Measurements from ENCODE around the gene RPL37.

DNA sequence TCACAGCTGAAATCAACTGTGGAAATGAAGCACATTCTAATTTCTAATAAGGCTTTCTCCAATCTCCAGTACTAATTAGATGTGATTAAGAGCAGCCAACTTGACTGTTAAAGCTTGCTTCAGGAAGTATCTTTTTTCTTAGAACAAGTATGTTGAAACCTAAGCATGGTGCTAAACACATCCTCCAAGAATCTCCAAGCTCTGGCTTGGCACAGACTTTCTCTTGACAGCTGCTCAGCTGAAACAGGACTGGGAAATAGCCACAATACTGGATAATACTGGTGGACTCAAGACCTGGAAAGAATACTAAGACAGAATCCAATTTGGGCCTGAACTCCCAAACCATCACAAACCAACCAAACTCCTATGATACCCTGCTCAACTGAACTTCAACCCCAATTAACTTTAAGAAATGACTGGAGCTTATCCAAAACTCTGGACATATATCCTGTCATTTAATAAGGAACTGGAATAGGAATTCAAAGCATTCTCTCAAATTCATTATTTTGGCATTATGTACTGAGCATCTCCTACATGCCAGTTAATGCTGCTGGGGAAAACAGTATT is 53.1 kb downstream of the RPL37 start:
- TF ChIP-seq, protein P1, sequence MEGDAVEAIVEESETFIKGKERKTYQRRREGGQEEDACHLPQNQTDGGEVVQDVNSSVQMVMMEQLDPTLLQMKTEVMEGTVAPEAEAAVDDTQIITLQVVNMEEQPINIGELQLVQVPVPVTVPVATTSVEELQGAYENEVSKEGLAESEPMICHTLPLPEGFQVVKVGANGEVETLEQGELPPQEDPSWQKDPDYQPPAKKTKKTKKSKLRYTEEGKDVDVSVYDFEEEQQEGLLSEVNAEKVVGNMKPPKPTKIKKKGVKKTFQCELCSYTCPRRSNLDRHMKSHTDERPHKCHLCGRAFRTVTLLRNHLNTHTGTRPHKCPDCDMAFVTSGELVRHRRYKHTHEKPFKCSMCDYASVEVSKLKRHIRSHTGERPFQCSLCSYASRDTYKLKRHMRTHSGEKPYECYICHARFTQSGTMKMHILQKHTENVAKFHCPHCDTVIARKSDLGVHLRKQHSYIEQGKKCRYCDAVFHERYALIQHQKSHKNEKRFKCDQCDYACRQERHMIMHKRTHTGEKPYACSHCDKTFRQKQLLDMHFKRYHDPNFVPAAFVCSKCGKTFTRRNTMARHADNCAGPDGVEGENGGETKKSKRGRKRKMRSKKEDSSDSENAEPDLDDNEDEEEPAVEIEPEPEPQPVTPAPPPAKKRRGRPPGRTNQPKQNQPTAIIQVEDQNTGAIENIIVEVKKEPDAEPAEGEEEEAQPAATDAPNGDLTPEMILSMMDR (conservative IDR thresholded peaks at IDR 0.05), result no peak
- TF ChIP-seq ZFX (IDR thresholded peaks at IDR 0.05), result no peak

All from C4-2B (cell line).